GM12878 (cell line): ENCODE data around the gene ZYX. TPM values are rescaled to one million over a fixed set of nuclear protein-coding genes. Genes with fewer than 3 reads are reported as not detected.

Experiments
- ATAC-seq: fragments of 200-7000 bp; cut with Tn5 transposase; 3 replicates; pipeline ENCODE4 v1.9.1; 2020; ENCODE audit warnings: mild to moderate bottlenecking, moderate library complexity
- BruUV-seq: library from RNA; stranded (reverse); fragments of 400-500 nt; replicated peaks from 2 replicates; lab custom pipeline; 2021; lab: Mats Ljungman, UMichigan
- CTCF ChIA-PET: fragments of 300-600 bp; sonication (Branson Sonifier 250); formaldehyde crosslinking; extraction: SDS; loops from one replicate; lab custom pipeline; 2021; ENCODE audit warnings: inconsistent platforms; lab: Yijun Ruan, JAX
- POLR2A ChIA-PET: fragments of 350-600 bp; formaldehyde crosslinking; extraction: SDS; loops from one replicate; lab custom pipeline; 2021; ENCODE audit warnings: inconsistent platforms; lab: Charles Lee
- RAD21 ChIA-PET: fragments of 300-600 bp; sonication (Branson Sonifier 250); formaldehyde crosslinking; loops from one replicate; lab custom pipeline; 2023; ENCODE audit warnings: antibody characterized with exemption; ENCODE audit not compliant: unreplicated experiment; lab: Charles Lee
- SMC1A ChIA-PET: fragments of 300-600 bp; sonication (Branson Sonifier 250); formaldehyde crosslinking; loops from one replicate; lab custom pipeline; 2023; ENCODE audit not compliant: unreplicated experiment, uncharacterized antibody; lab: Charles Lee
- DNase-seq: peaks from one replicate; pipeline ENCODE4 v3.0.0-alpha.2; 2011; ENCODE audit warnings: low read depth, low spot score
- FAIRE-seq: peaks from 3 replicates; lab custom pipeline; 2011; peaks lifted over from hg19 to GRCh38; lab: Jason Lieb, UNC
- H2AFZ ChIP-seq: 2 replicates; pipeline ENCODE4 v1.6.0; 2011; ENCODE audit warnings: low read depth, low read length, control low read depth; ENCODE audit not compliant: control insufficient read depth
- H3K27ac ChIP-seq: 2 replicates; pipeline ENCODE4 v1.5.1; 2011; ENCODE audit warnings: control low read depth; ENCODE audit not compliant: control insufficient read depth, insufficient read depth
- H3K27me3 ChIP-seq, 2 experiments: replicated peaks in 1 of 2; 2 replicates each; pipeline versions ENCODE4 v1.6.0 to v1.6.1; 2011; ENCODE audit warnings: low read length in 1 of 2; ENCODE audit not compliant: control insufficient read depth in 2 of 2, insufficient read depth in 2 of 2
- H3K36me3 ChIP-seq, 2 experiments: 2 replicates each; pipeline ENCODE4 v1.5.1; 2011; ENCODE audit warnings: low read length in 1 of 2; ENCODE audit not compliant: control insufficient read depth in 2 of 2, insufficient read depth in 2 of 2
- H3K4me1 ChIP-seq: 2 replicates; pipeline ENCODE4 v1.6.1; 2011; ENCODE audit warnings: mild to moderate bottlenecking, low read length, moderate library complexity, mixed read lengths; ENCODE audit not compliant: control insufficient read depth, insufficient read depth
- H3K4me2 ChIP-seq: 2 replicates; pipeline ENCODE4 v1.6.0; 2011; ENCODE audit warnings: control low read depth; ENCODE audit not compliant: control insufficient read depth, insufficient read depth
- H3K4me3 ChIP-seq: fragments of 200-600 bp; sonication (generic); 2 replicates; pipeline ENCODE4 v1.5.1; 2016
- H3K79me2 ChIP-seq: 2 replicates; pipeline ENCODE4 v1.6.0; 2011; ENCODE audit warnings: low read length; ENCODE audit not compliant: control insufficient read depth, insufficient read depth
- H3K9ac ChIP-seq: 2 replicates; pipeline ENCODE4 v1.8.0; 2011; ENCODE audit warnings: low read length, control low read depth, mixed read lengths; ENCODE audit not compliant: control insufficient read depth, insufficient read depth
- H3K9me3 ChIP-seq: replicated peaks from 3 replicates; pipeline ENCODE4 v1.5.1; 2011; ENCODE audit warnings: mild to moderate bottlenecking, low read length; ENCODE audit not compliant: control insufficient read depth, insufficient read depth
- H4K20me1 ChIP-seq: 2 replicates; pipeline ENCODE4 v1.6.0; 2011; ENCODE audit not compliant: control insufficient read depth, insufficient read depth
- PAX8 ChIP-seq: fragments of 450-650 bp; IDR thresholded peaks from 2 replicates; pipeline ENCODE4 v1.6.1; 2017; ENCODE audit warnings: mild to moderate bottlenecking, moderate library complexity
- POLR2AphosphoS2 ChIP-seq: IDR thresholded peaks from 2 replicates; pipeline ENCODE4 v1.6.1; 2011; ENCODE audit warnings: low read depth, mild to moderate bottlenecking, low read length, improper control_type of control experiment, moderate library complexity
- RCOR1 ChIP-seq: conservative IDR thresholded peaks from 2 replicates; pipeline ENCODE4 v1.6.1; 2012; ENCODE audit warnings: low read depth, low read length, improper control_type of control experiment
- RELA ChIP-seq: fragments of 450-650 bp; IDR thresholded peaks from 2 replicates; pipeline ENCODE4 v1.8.0; 2014; ENCODE audit warnings: borderline replicate concordance; ENCODE audit not compliant: partially characterized antibody
- SREBF2 ChIP-seq: IDR thresholded peaks from 2 replicates; pipeline ENCODE4 v1.6.1; 2012; ENCODE audit warnings: mild to moderate bottlenecking, low read length
- ZNF24 ChIP-seq: fragments of 450-650 bp; IDR thresholded peaks from 2 replicates; pipeline ENCODE4 v1.6.1; 2017; ENCODE audit warnings: antibody characterized with exemption, mild to moderate bottlenecking
- WGBS: methylation state at CpG from one replicate; pipeline ENCODE4 v1.1.6; 2016; ENCODE audit warnings: low lambda C conversion rate; ENCODE audit not compliant: insufficient replicate concordance, insufficient coverage; ENCODE audit errors: missing lambda C conversion rate; 5-methylcytosine and 5-hydroxymethylcytosine counted together
- in situ Hi-C: fragments of 300-500 bp; cut with MboI; formaldehyde crosslinking; loops from 9 replicates; pipeline ENCODE4 v1.14.3; 2018; ENCODE audit warnings: mixed read lengths
- intact Hi-C: fragments of 100-400 bp; cut with micrococcal nuclease; formaldehyde crosslinking; loops from one replicate; pipeline ENCODE4 v1.14.2; 2022; ENCODE audit not compliant: unreplicated experiment
- polyA plus RNA-seq, 11 experiments: library from polyadenylated mRNA; depleted of rRNA in 4 of 11; unstranded in 6 of 11; stranded (reverse) in 5 of 11; fragments of >200 nt; fragmentation: Nextera tagmentation in 4 of 11; fragmentation: Illumina TruSeq in 1 of 11; extraction: Ambion mirVana in 4 of 11; extraction: Trizol in 1 of 11; gene quantifications; 1 replicate in 1 of 11; 2 replicates in 10 of 11; pipeline versions ENCODE4 v1.2.1 to v1.2.3, GENCODE V29; 2011 to 2016; ENCODE audit warnings: inconsistent platforms in 2 of 11, missing spikeins in 2 of 11, low read depth in 1 of 11
- total RNA-seq, 4 experiments: library from RNA; depleted of rRNA in 3 of 4; stranded (reverse); fragments of >200 nt in 3 of 4; fragmentation: Illumina TruSeq in 1 of 4; extraction: Trizol in 1 of 4; gene quantifications; 2 replicates each; pipeline versions ENCODE4 v1.2.1 to v1.2.3, GENCODE V29; 2013 to 2021
- TF ChIP-seq, protein P1 (sequence below): fragments of 450-650 bp; formaldehyde crosslinking; IDR thresholded peaks from 2 replicates; pipeline ENCODE4 v1.4.0; 2020; ENCODE audit warnings: mild to moderate bottlenecking, moderate library complexity
- TF ChIP-seq, protein P2 (sequence below): IDR thresholded peaks from 2 replicates; pipeline ENCODE4 v1.6.1; 2012; ENCODE audit warnings: low read length, inconsistent platforms

The ZYX gene
- total and polyA plus RNA-seq, 10 of the 15 experiments (the other 5 are each of a cell fraction or from before 2014, with no cell fraction given): 2.1 to 100 (median 27.6) TPM

GRCh38 chr7:143406002-143406357 lies 24.8 kb downstream of the ZYX start:
- no peaks in the 10 kb centered on the region for H3K9me3 ChIP-seq
- H3K4me1 ChIP-seq: peaks cover 3% of the 10 kb centered on the region
- no peak overlapping the region for H3K9ac ChIP-seq
- H3K36me3 ChIP-seq: no peaks in the 10 kb centered on the region
- no peak overlapping the region for H3K4me2 ChIP-seq
- 31% methylated on average over 3 of the region's 3 CpGs for WGBS
- H3K79me2 ChIP-seq: no peaks in the 10 kb centered on the region
- RAD21 ChIA-PET: no interaction called here
- peaks cover 0 to 4% of the 10 kb centered on the region in 2 experiments; a peak in 2 of 4 replicates for H3K27me3 ChIP-seq
- POLR2A ChIA-PET: no interaction called here
- ATAC-seq: no peak
- TF ChIP-seq SREBF2 (no peak), RELA (no peak), ZNF24 (no peak), POLR2AphosphoS2 (no peak), RCOR1 (no peak), PAX8 (no peak)
- TF ChIP-seq, protein P1, sequence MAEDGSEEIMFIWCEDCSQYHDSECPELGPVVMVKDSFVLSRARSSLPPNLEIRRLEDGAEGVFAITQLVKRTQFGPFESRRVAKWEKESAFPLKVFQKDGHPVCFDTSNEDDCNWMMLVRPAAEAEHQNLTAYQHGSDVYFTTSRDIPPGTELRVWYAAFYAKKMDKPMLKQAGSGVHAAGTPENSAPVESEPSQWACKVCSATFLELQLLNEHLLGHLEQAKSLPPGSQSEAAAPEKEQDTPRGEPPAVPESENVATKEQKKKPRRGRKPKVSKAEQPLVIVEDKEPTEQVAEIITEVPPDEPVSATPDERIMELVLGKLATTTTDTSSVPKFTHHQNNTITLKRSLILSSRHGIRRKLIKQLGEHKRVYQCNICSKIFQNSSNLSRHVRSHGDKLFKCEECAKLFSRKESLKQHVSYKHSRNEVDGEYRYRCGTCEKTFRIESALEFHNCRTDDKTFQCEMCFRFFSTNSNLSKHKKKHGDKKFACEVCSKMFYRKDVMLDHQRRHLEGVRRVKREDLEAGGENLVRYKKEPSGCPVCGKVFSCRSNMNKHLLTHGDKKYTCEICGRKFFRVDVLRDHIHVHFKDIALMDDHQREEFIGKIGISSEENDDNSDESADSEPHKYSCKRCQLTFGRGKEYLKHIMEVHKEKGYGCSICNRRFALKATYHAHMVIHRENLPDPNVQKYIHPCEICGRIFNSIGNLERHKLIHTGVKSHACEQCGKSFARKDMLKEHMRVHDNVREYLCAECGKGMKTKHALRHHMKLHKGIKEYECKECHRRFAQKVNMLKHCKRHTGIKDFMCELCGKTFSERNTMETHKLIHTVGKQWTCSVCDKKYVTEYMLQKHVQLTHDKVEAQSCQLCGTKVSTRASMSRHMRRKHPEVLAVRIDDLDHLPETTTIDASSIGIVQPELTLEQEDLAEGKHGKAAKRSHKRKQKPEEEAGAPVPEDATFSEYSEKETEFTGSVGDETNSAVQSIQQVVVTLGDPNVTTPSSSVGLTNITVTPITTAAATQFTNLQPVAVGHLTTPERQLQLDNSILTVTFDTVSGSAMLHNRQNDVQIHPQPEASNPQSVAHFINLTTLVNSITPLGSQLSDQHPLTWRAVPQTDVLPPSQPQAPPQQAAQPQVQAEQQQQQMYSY (CRISPR knock-in tag): no peak
- TF ChIP-seq, protein P2, sequence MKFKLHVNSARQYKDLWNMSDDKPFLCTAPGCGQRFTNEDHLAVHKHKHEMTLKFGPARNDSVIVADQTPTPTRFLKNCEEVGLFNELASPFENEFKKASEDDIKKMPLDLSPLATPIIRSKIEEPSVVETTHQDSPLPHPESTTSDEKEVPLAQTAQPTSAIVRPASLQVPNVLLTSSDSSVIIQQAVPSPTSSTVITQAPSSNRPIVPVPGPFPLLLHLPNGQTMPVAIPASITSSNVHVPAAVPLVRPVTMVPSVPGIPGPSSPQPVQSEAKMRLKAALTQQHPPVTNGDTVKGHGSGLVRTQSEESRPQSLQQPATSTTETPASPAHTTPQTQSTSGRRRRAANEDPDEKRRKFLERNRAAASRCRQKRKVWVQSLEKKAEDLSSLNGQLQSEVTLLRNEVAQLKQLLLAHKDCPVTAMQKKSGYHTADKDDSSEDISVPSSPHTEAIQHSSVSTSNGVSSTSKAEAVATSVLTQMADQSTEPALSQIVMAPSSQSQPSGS: no peak
- H3K4me3 ChIP-seq: no peak overlapping the region
- SMC1A ChIA-PET: interaction anchor here (1.3 to 2.0 kb wide), 3 partner anchors 10 to 166 kb away, joined by 3 to 11 read pairs (median 3); no protein-coding TSS in a partner anchor
- in situ Hi-C loops: no loop called here
- CTCF ChIA-PET: interaction anchor here (1.3 to 4.4 kb wide), 3 partner anchors 10 to 166 kb away, joined by 3 to 27 read pairs (median 3); no protein-coding TSS in a partner anchor
- no TSS peak for BruUV-seq
- no peak overlapping the region for H2AFZ ChIP-seq
- no peak overlapping the region for H3K27ac ChIP-seq
- no peak for DNase-seq
- FAIRE-seq: no peak
- intact Hi-C loops: no loop called here
- H4K20me1 ChIP-seq: no peaks in the 10 kb centered on the region
